Ovary (tissue), 9 donors: ENCODE data around the gene MAP1LC3B. TPM values are rescaled to one million over a fixed set of nuclear protein-coding genes. Genes with fewer than 3 reads are reported as not detected.

Experiments
- DNase-seq, 5 donors: peaks; one replicate each; pipeline ENCODE4 v3.0.0-alpha.2; 2019 to 2020
- H3K27ac ChIP-seq, 2 donors: fragments of 200-600 bp; one replicate each; pipeline versions ENCODE4 v1.5.1 to v1.8.0; 2019 to 2022
- H3K27me3 ChIP-seq: fragments of 200-600 bp; one replicate; pipeline ENCODE4 v1.8.0; 2022
- H3K36me3 ChIP-seq: fragments of 200-600 bp; sonication (generic); one replicate; pipeline ENCODE4 v1.5.1; 2019
- H3K4me1 ChIP-seq: one replicate; pipeline ENCODE4 v1.8.1; 2013; ENCODE audit warnings: mild to moderate bottlenecking, moderate library complexity; ENCODE audit not compliant: insufficient read depth
- H3K4me3 ChIP-seq: fragments of 200-600 bp; sonication (generic); one replicate; pipeline ENCODE4 v1.5.1; 2017
- H3K9me3 ChIP-seq, 2 donors: fragments of 200-600 bp in 1 of 2; sonication (generic) in 1 of 2; one replicate each; pipeline versions ENCODE4 v1.5.1 to v1.8.1; 2013 to 2019; ENCODE audit warnings: mild to moderate bottlenecking in 1 of 2, moderate library complexity in 1 of 2
- CTCF ChIP-seq, 3 donors: fragments of 450-650 bp in 2 of 3; fragments of 200-600 bp in 1 of 3; IDR thresholded peaks; one replicate each; pipeline versions ENCODE4 v1.5.1 to v1.8.0; 2016 to 2022; ENCODE audit warnings: antibody characterized with exemption in 3 of 3, mild to moderate bottlenecking in 1 of 3
- EP300 ChIP-seq: sonication (generic); formaldehyde crosslinking; IDR thresholded peaks from one replicate; pipeline ENCODE4 v1.6.1; 2017; ENCODE audit warnings: antibody characterized with exemption
- POLR2A ChIP-seq: fragments of 450-650 bp; IDR thresholded peaks from one replicate; pipeline ENCODE4 v1.6.1; 2017; ENCODE audit warnings: antibody characterized with exemption, mild to moderate bottlenecking, moderate library complexity
- WGBS, 3 donors: extraction: QIAGEN DNeasy Blood & Tissue Kit in 1 of 3; methylation state at CpG; one replicate each; pipeline versions ENCODE4 v1.1.5 to v1.1.7; 2013 to 2017; 5-methylcytosine and 5-hydroxymethylcytosine counted together
- intact Hi-C, 4 donors: fragments of 100-400 bp; cut with DNase I; formaldehyde crosslinking; loops; one replicate each; pipeline versions ENCODE4 v1.11.0 to v1.15.1; 2022 to 2023
- polyA plus RNA-seq, 2 donors: library from polyadenylated mRNA; stranded (reverse); fragments of 200-250 nt in 1 of 2; fragments of 350-450 nt in 1 of 2; fragmentation: Illumina TruSeq in 1 of 2; extraction: RNeasy Lipid Tissue Mini Kit (QIAGEN cat#74804) in 1 of 2; gene quantifications; one replicate each; pipeline ENCODE4 v1.2.3, GENCODE V29; 2013 to 2014
- total RNA-seq, 7 donors: library from RNA; depleted of rRNA in 2 of 7; stranded (reverse); fragments of >200 nt in 2 of 7; fragmentation: NEBNext Ultra II Directional in 3 of 7; extraction: Animal tissue kit (Norgen Biotek cat#: 25700) in 3 of 7; gene quantifications; one replicate each; pipeline versions ENCODE4 v1.1.0 to v1.2.4, GENCODE V29; 2016 to 2023
- donor health status: DM: no; HTN: no; CAD: no; lungs with moderate emphysema.
- donor health status: DM: no; HTN: no; CAD: no.
- donor health status: Bipolar disorder and iron deficiency.
- donor health status: DM: yes; HTN: yes; CAD: no.
- donor health status: DM: no; HTN: no; CAD: no.
- donor health status: DM: yes; HTN: yes; CAD: no.

MAP1LC3B gene
- total and polyA plus RNA-seq, 9 donors = 32.9 to 110 (median 44.6) TPM

GRCh38 chr16:87367529-87367928 is 24.6 kb upstream of the MAP1LC3B start:
- Histone ChIP-seq H3K27ac (no peak overlapping the region), H3K4me3 (no peak overlapping the region), H3K4me1 (peaks cover 16% of the 10 kb centered on the region), H3K27me3 (no peaks in the 10 kb centered on the region), H3K9me3 (no peaks in the 10 kb centered on the region), H3K36me3 (no peaks in the 10 kb centered on the region)
- intact Hi-C loops = no loop called here
- no peak for DNase-seq
- 87 to 90% (median 88%) methylated on average over 9 of the region's 9 CpGs for WGBS, 3 donors
- TF ChIP-seq EP300 = no peak
- no peak for TF ChIP-seq POLR2A
- no peak for TF ChIP-seq CTCF (IDR thresholded peaks at IDR 0.05)

GRCh38 chr16:87368029-87368770 is 23.9 kb upstream of the MAP1LC3B start:
- no peak for DNase-seq
- intact Hi-C loops = no loop called here
- H3K36me3 ChIP-seq = no peaks in the 10 kb centered on the region
- no peak for TF ChIP-seq POLR2A
- no peak for TF ChIP-seq EP300
- no peak for TF ChIP-seq CTCF (IDR thresholded peaks at IDR 0.05)
- H3K4me1 ChIP-seq = peaks cover 16% of the 10 kb centered on the region
- H3K4me3 ChIP-seq = no peak overlapping the region
- WGBS, 3 donors = 46 to 53% (median 51%) methylated on average over 5 of the region's 5 CpGs
- H3K27me3 ChIP-seq = no peaks in the 10 kb centered on the region
- no peak overlapping the region for H3K27ac ChIP-seq
- H3K9me3 ChIP-seq = no peaks in the 10 kb centered on the region

- H3K4me3 ChIP-seq = no peak overlapping the region
- WGBS, 3 donors = 88 to 91% (median 90%) methylated on average over 14 of the region's 14 CpGs
- TF ChIP-seq POLR2A = no peak
- TF ChIP-seq EP300 = no peak
- no peak for TF ChIP-seq CTCF (IDR thresholded peaks at IDR 0.05)
- no peak overlapping the region for H3K27ac ChIP-seq
- no peaks in the 10 kb centered on the region for H3K9me3 ChIP-seq
- H3K27me3 ChIP-seq = no peaks in the 10 kb centered on the region
- no peak for DNase-seq
- H3K4me1 ChIP-seq = peaks cover 14% of the 10 kb centered on the region
- intact Hi-C loops = no loop called here
- H3K36me3 ChIP-seq = no peaks in the 10 kb centered on the region
These were observed 22.9 kb upstream of the MAP1LC3B start for GRCh38 chr16:87369117-87369765.

- intact Hi-C loops = loop anchor here in 1 of 4 donors (10.0 kb wide), 1 partner anchor 45 kb away; no protein-coding TSS in a partner anchor
- no peak overlapping the region for H3K27ac ChIP-seq
These were observed 22.1 kb upstream of the MAP1LC3B start for GRCh38 chr16:87369796-87370719.

More at GRCh38 chr16:87369796-87370719, 22.1 kb upstream of the MAP1LC3B start:
- Histone ChIP-seq H3K4me1 (peaks cover 11% of the 10 kb centered on the region), H3K9me3 (no peaks in the 10 kb centered on the region), H3K4me3 (no peak overlapping the region), H3K36me3 (no peaks in the 10 kb centered on the region), H3K27me3 (no peaks in the 10 kb centered on the region)
- TF ChIP-seq POLR2A (no peak), CTCF (IDR thresholded peaks at IDR 0.05) (no peak), EP300 (no peak)
- DNase-seq = no peak
- 80 to 82% (median 80%) methylated on average over 16 of the region's 16 CpGs for WGBS, 3 donors
